Measurements from ENCODE around the gene GPX1. TPM values are rescaled to one million over a fixed set of nuclear protein-coding genes. Genes with fewer than 3 reads are reported as not detected.

GPX1 gene
- total and polyA plus RNA-seq, 4 donors, result 174 to 484 (median 263) TPM

- intact Hi-C loops (cut with DNase I), result no loop called here
- Histone ChIP-seq H3K9me3 (ENCODE audit: control insufficient read depth, low read length) (no peaks in the 10 kb centered on the region), H3K4me1 (ENCODE audit: control insufficient read depth in 1 of 2, insufficient read depth in 2 of 2, low read length in 2 of 2) (peaks cover 0 to 5% of the 10 kb centered on the region in 2 donors), H3K4me3 (ENCODE audit: low read length in 2 of 2) (no peak overlapping the region), H3K36me3 (ENCODE audit: control insufficient read depth in 1 of 2, insufficient read depth in 2 of 2, low read length in 1 of 2) (no peaks in the 10 kb centered on the region), H3K27me3 (ENCODE audit: control insufficient read depth in 1 of 2, insufficient read depth in 2 of 2, low read length in 1 of 2) (no peaks in the 10 kb centered on the region), H3K27ac (ENCODE audit: low read depth in 1 of 2, low read length in 2 of 2) (no peak overlapping the region)
- WGBS, 2 donors, result 96 to 97% methylated on average over 6 of the region's 6 CpGs
- ATAC-seq (ENCODE audit: low FRiP score) (no peak), DNase-seq (peak in 1 of 2 donors; percentile 46)
These were observed 31.1 kb upstream of the GPX1 start for GRCh38 chr3:49389297-49389696.

GRCh38 chr3:49388289-49388820, 30.2 kb upstream of the GPX1 start:
- WGBS, 2 donors, result 85 to 90% methylated on average over 1 of the region's 1 CpG
- Histone ChIP-seq H3K4me1 (ENCODE audit: control insufficient read depth in 1 of 2, insufficient read depth in 2 of 2, low read length in 2 of 2) (peaks cover 0 to 3% of the 10 kb centered on the region in 2 donors), H3K4me3 (ENCODE audit: low read length in 2 of 2) (no peak overlapping the region), H3K36me3 (ENCODE audit: control insufficient read depth in 1 of 2, insufficient read depth in 2 of 2, low read length in 1 of 2) (no peaks in the 10 kb centered on the region), H3K9me3 (ENCODE audit: control insufficient read depth, low read length) (no peaks in the 10 kb centered on the region), H3K27me3 (ENCODE audit: control insufficient read depth in 1 of 2, insufficient read depth in 2 of 2, low read length in 1 of 2) (no peaks in the 10 kb centered on the region), H3K27ac (ENCODE audit: low read depth in 1 of 2, low read length in 2 of 2) (no peak overlapping the region)
- intact Hi-C loops (cut with DNase I), result no loop called here
- no peak for ATAC-seq (ENCODE audit: low FRiP score)
- no peak for DNase-seq

DNA sequence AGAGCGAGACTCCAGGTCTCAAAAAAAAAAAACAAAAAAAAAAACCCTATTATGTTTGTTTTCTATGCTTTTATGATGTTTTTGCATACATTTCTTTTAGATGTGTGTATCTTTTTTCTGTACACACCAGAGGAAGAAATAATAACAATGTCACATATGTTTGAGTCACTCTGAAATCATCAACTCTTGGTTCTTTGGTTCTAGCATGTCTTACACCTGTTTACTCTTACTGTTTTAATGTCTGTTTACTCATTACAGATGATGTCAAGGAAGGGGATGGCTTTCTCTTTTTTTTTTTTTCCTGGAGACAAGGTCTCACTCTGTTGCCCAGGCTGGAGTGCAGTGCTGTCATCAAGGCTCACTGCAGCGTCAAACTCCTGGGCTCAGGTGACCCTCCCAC, 29.6 kb upstream of the GPX1 start:
- Histone ChIP-seq H3K36me3 (ENCODE audit: control insufficient read depth in 1 of 2, insufficient read depth in 2 of 2, low read length in 1 of 2) (no peaks in the 10 kb centered on the region), H3K27ac (ENCODE audit: low read depth in 1 of 2, low read length in 2 of 2) (no peak overlapping the region), H3K4me1 (ENCODE audit: control insufficient read depth in 1 of 2, insufficient read depth in 2 of 2, low read length in 2 of 2) (peaks cover 0 to 3% of the 10 kb centered on the region in 2 donors), H3K4me3 (ENCODE audit: low read length in 2 of 2) (no peak overlapping the region), H3K9me3 (ENCODE audit: control insufficient read depth, low read length) (no peaks in the 10 kb centered on the region), H3K27me3 (ENCODE audit: control insufficient read depth in 1 of 2, insufficient read depth in 2 of 2, low read length in 1 of 2) (no peaks in the 10 kb centered on the region)
- DNase-seq, result no peak
- WGBS, 2 donors, result 86 to 90% methylated on average over 2 of the region's 2 CpGs
- intact Hi-C loops (cut with DNase I), result no loop called here
- no peak for ATAC-seq (ENCODE audit: low FRiP score)

DNA sequence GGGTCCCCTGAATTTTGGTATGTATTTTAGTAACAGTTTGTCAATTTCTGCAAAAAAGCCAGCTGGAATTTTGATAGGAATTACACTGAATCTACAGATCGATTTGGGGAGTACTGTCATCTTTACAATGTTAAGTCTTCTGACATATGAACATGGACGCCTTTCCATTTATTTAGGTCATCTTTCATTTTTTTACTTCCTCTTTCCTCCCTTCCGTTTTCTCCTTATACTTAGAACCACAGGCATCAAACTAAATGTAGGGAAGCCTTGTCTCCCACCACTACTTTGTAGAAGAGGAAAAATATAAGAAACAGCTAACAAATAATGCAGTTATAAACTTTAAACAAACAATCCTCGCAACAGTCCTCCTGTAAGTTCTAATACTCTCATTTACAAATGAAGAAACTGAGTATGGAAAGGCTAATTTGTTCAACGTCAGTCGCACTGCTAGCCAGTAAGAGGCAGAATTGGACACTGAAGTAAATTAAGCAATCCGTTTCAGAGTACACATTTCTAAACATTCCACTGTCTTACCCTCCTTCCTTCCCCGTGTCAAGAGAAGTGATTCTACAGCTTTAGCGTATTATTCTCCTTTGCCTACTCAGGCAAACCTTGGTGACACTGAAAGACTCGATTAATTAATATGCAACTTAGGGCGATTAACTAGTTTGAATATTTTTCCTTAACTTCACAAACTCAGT, 28.1 kb upstream of the GPX1 start:
- Histone ChIP-seq H3K36me3 (ENCODE audit: control insufficient read depth in 1 of 2, insufficient read depth in 2 of 2, low read length in 1 of 2) (no peaks in the 10 kb centered on the region), H3K27me3 (ENCODE audit: control insufficient read depth in 1 of 2, insufficient read depth in 2 of 2, low read length in 1 of 2) (no peaks in the 10 kb centered on the region), H3K27ac (ENCODE audit: low read depth in 1 of 2, low read length in 2 of 2) (no peak overlapping the region), H3K9me3 (ENCODE audit: control insufficient read depth, low read length) (no peaks in the 10 kb centered on the region), H3K4me3 (ENCODE audit: low read length in 2 of 2) (no peak overlapping the region), H3K4me1 (ENCODE audit: control insufficient read depth in 1 of 2, insufficient read depth in 2 of 2, low read length in 2 of 2) (peaks cover 0 to 3% of the 10 kb centered on the region in 2 donors)
- intact Hi-C loops (cut with DNase I), result no loop called here
- WGBS, 2 donors, result 75 to 78% methylated on average over 11 of the region's 11 CpGs
- ATAC-seq (ENCODE audit: low FRiP score) (no peak), DNase-seq (no peak)

- intact Hi-C loops (cut with DNase I), result loop anchor here in 1 of 2 donors (2.0 kb wide), 1 partner anchor 17 kb away; no protein-coding TSS in a partner anchor
- H3K27ac ChIP-seq (ENCODE audit: low read depth in 1 of 2, low read length in 2 of 2), result no peak overlapping the region
These were observed 27.5 kb upstream of the GPX1 start for GRCh38 chr3:49385617-49386016.

GRCh38 chr3:49383387-49383786, 25.2 kb upstream of the GPX1 start:
- peaks cover 0 to under 1% of the 10 kb centered on the region in 2 donors for H3K4me1 ChIP-seq (ENCODE audit: control insufficient read depth in 1 of 2, insufficient read depth in 2 of 2, low read length in 2 of 2)
- no peak overlapping the region for H3K4me3 ChIP-seq (ENCODE audit: low read length in 2 of 2)
- H3K36me3 ChIP-seq (ENCODE audit: control insufficient read depth in 1 of 2, insufficient read depth in 2 of 2, low read length in 1 of 2), result no peaks in the 10 kb centered on the region
- DNase-seq (no peak), ATAC-seq (ENCODE audit: low FRiP score) (no peak)
- intact Hi-C loops (cut with DNase I), result no loop called here
- H3K9me3 ChIP-seq (ENCODE audit: control insufficient read depth, low read length), result no peaks in the 10 kb centered on the region
- 60 to 62% methylated on average over 5 of the region's 5 CpGs for WGBS, 2 donors
- H3K27ac ChIP-seq (ENCODE audit: low read depth in 1 of 2, low read length in 2 of 2), result no peak overlapping the region
- no peaks in the 10 kb centered on the region for H3K27me3 ChIP-seq (ENCODE audit: control insufficient read depth in 1 of 2, insufficient read depth in 2 of 2, low read length in 1 of 2)

More at GRCh38 chr3:49385617-49386016, 27.5 kb upstream of the GPX1 start:
- Histone ChIP-seq H3K27me3 (ENCODE audit: control insufficient read depth in 1 of 2, insufficient read depth in 2 of 2, low read length in 1 of 2) (no peaks in the 10 kb centered on the region), H3K4me3 (ENCODE audit: low read length in 2 of 2) (no peak overlapping the region), H3K36me3 (ENCODE audit: control insufficient read depth in 1 of 2, insufficient read depth in 2 of 2, low read length in 1 of 2) (no peaks in the 10 kb centered on the region), H3K4me1 (ENCODE audit: control insufficient read depth in 1 of 2, insufficient read depth in 2 of 2, low read length in 2 of 2) (peaks cover 0 to 3% of the 10 kb centered on the region in 2 donors), H3K9me3 (ENCODE audit: control insufficient read depth, low read length) (no peaks in the 10 kb centered on the region)
- DNase-seq (no peak), ATAC-seq (ENCODE audit: low FRiP score) (no peak)
- 69 to 78% methylated on average over 1 of the region's 1 CpG for WGBS, 2 donors

- peaks cover 0 to 2% of the 10 kb centered on the region in 2 donors for H3K36me3 ChIP-seq (ENCODE audit: control insufficient read depth in 1 of 2, insufficient read depth in 2 of 2, low read length in 1 of 2)
- no peaks in the 10 kb centered on the region for H3K4me1 ChIP-seq (ENCODE audit: control insufficient read depth in 1 of 2, insufficient read depth in 2 of 2, low read length in 2 of 2)
- ATAC-seq (ENCODE audit: low FRiP score) (peak; percentile 41), DNase-seq (peak in 1 of 2 donors; percentile 64)
- no peak overlapping the region for H3K4me3 ChIP-seq (ENCODE audit: low read length in 2 of 2)
- intact Hi-C loops (cut with DNase I), result no loop called here
- 50% methylated on average over 11 of the region's 11 CpGs for WGBS, 2 donors
- H3K27me3 ChIP-seq (ENCODE audit: control insufficient read depth in 1 of 2, insufficient read depth in 2 of 2, low read length in 1 of 2), result no peaks in the 10 kb centered on the region
- H3K9me3 ChIP-seq (ENCODE audit: control insufficient read depth, low read length), result no peaks in the 10 kb centered on the region
- H3K27ac ChIP-seq (ENCODE audit: low read depth in 1 of 2, low read length in 2 of 2), result peak overlapping the region in 1 of 2 donors; percentile 59
These were observed 20.2 kb upstream of the GPX1 start for GRCh38 chr3:49378249-49378895.

DNA sequence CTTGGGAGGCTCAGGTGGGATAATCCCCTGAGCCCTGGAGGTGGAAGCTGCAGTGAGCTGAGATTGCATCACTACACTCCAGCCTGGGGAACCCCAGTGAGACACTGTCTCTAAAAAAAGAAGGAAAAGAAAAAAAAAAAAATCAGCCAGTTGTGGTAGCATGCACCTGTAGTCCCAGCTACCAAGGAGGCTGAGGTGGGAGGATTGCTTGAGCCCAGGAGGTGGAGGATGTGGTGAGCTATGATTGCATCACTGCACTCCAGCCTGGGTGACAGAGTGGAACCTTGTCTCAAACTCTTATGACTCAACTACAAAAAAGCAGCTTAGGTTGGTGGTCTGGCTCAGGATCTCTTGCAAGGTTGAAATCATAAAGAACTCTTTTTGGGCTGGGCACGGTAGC, 19.3 kb upstream of the GPX1 start:
- intact Hi-C loops (cut with DNase I), result no loop called here
- no peaks in the 10 kb centered on the region for H3K9me3 ChIP-seq (ENCODE audit: control insufficient read depth, low read length)
- no peaks in the 10 kb centered on the region for H3K27me3 ChIP-seq (ENCODE audit: control insufficient read depth in 1 of 2, insufficient read depth in 2 of 2, low read length in 1 of 2)
- H3K27ac ChIP-seq (ENCODE audit: low read depth in 1 of 2, low read length in 2 of 2), result no peak overlapping the region
- 79 to 91% methylated on average over 1 of the region's 1 CpG for WGBS, 2 donors
- ATAC-seq (ENCODE audit: low FRiP score) (no peak), DNase-seq (no peak)
- H3K4me1 ChIP-seq (ENCODE audit: control insufficient read depth in 1 of 2, insufficient read depth in 2 of 2, low read length in 2 of 2), result no peaks in the 10 kb centered on the region
- H3K4me3 ChIP-seq (ENCODE audit: low read length in 2 of 2), result no peak overlapping the region
- H3K36me3 ChIP-seq (ENCODE audit: control insufficient read depth in 1 of 2, insufficient read depth in 2 of 2, low read length in 1 of 2), result peaks cover 0 to 2% of the 10 kb centered on the region in 2 donors
